ENCODE results near the gene SPATA17. TPM values are rescaled to one million over a fixed set of nuclear protein-coding genes. Genes with fewer than 3 reads are reported as not detected.
"Not testable (repeated sequence)": the region's sequence is repeated elsewhere in the genome, so short reads cannot be mapped to it uniquely, and the experiment has no call there.

The SPATA17 gene
- total RNA-seq, 1 donor from 2014 or later, result not detected

DNA sequence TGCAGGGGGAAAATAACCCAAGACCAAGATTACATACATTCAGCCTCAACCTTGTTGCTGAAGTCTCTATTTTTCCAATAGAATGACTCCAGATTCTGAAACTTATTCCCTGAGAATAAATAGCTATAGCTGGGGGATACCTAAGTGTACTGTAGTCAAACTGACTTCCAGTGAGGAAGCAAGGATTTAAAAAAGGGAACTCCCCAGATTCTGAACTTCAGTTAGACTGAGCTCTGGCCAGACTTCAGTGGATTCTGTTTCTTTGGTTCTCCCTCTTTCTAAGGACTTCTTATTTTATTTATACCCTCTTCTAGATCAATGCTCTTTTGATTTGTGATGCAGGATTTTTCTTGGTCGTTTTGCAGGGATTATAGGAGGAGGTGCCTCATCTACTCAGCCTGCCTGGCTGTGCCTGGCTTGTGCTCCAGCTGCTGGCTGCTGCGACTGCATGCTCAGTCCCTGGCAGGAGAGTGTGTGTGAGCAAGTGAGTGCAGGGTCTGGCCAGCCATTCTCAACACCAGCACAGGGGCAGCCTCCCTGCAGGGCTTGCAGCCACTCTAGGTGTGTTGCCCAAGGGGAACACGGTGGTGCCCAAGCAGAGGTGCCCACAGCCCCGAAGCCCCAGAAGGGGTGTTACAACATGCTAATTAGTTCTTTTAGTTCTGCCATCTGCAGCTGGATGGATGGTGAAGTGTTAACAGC is 43.0 kb downstream of the SPATA17 start:
- DNase-seq (ENCODE audit: low read depth in 2 of 2), result no peak

DNA sequence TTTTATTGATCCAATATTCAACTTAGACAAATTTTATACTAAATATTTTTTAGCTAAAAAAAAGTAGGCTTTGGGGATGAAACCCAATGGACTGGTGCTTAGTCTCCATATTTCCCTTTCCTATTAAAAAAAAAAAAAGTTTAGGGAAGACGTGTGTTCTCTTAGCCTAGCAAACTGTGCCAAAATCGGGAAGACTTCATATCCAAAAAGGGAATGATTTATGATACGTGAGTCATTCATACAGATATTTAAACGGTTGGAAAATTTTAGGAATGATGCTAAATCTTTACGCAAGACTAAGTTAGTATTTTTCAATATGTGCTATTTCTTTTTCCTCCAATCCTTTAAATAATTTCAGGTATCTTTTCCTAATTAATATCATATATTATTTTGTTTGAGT is 50.7 kb downstream of the SPATA17 start:
- DNase-seq (ENCODE audit: low read depth in 2 of 2), result no peak

DNA sequence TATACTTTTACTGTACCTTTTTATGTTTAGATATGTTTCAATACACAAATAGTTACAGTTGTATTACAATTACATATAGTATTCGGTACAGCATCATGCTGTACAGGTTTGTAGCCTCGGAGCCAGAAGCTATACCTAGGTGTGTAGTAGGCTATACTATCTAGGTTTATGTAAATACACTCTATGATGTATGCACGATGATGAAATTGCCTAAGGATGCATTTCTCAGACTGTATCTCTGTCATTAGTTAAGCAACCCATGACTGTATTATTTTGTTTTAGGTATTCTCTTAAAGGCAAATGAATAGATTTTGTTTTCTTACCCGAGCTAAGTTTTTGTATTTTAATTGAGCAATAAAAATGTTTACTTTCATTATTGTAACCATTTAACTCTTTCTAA is 56.4 kb downstream of the SPATA17 start:
- no peak for DNase-seq (ENCODE audit: low read depth in 2 of 2)

DNA sequence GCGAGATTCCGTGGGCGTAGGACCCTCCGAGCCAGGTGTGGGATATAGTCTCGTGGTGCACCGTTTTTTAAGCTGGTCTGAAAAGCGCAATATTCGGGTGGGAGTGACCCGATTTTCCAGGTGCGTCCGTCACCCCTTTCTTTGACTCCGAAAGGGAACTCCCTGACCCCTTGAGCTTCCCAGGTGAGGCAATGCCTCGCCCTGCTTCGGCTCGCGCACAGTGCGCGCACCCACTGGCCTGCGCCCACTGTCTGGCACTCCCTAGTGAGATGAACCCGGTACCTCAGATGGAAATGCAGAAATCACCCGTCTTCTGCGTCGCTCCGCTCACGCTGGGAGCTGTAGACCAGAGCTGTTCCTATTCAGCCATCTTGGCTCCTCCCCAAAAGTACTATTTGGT is 65.0 kb downstream of the SPATA17 start:
- not testable (repeated sequence) for DNase-seq (ENCODE audit: low read depth in 2 of 2)

DNA sequence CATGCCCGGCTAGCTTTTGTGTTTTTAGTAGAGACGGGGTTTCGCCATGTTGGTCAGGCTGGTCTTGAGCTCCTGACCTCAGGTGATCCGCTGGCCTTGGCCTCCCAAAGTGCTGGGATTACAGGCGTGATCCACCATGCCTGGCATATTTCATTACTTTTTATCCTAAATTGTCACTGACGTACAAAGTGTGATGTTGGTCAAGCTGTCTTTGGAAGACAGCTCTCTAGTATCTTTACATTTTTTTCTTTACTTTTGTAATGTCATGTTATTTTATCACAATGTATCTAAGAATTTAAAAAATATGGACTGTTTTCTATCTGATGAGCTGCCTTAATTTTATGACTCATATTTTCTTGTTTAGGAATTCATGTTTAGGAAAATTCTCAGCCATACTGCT is 72.2 kb downstream of the SPATA17 start:
- no peak for DNase-seq (ENCODE audit: low read depth in 2 of 2)

DNA sequence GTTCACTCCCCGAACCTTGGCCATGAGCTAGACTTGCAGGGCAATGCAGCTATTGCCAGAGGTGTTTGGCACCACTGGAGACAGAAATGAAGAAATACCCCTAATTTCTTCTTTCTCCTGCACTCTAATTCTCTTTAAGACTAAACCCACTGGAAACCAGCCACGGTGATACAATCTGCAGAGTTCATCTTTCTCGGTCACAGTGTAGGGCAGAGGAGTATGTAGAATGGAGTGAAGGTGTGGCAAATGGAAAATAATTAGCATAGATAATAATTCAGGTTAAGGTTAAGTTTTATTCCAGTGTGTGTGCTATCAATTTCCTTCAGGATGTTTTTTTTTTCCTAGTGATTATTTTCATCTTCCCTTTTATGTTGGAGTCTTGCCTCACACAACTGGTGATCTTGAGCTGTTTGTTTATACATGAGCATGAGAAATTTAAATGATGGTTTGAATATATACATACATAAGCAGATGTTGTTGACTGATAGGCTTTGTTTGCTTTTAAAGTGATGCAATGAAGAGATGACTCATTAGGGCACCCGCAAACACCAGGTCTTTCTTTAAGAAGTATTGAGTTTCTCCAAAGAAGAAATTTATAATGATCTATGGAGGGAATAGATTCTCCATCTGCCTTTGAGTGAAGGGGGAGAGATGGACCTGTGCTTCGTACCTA is 81.9 kb downstream of the SPATA17 start:
- DNase-seq (ENCODE audit: low read depth in 2 of 2), result no peak

DNA sequence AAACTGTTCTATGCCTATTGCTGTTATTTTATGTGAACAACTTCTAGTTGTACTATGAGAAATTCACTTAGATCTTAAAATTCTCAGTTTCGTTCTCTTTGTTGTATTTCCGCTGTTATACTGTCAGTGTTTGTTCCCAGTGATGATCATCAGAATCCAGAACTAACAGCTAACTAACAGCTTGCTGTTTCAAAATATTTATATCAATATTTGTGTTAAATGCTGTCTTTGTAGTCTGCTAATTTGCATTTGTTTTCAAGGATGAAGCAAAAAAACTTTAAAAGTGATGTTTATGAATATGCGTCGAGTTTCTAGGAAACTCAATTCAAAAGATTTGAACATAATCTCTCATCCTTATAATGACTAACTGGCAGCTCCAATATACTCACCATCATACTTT is 84.5 kb downstream of the SPATA17 start:
- no peak for DNase-seq (ENCODE audit: low read depth in 2 of 2)

DNA sequence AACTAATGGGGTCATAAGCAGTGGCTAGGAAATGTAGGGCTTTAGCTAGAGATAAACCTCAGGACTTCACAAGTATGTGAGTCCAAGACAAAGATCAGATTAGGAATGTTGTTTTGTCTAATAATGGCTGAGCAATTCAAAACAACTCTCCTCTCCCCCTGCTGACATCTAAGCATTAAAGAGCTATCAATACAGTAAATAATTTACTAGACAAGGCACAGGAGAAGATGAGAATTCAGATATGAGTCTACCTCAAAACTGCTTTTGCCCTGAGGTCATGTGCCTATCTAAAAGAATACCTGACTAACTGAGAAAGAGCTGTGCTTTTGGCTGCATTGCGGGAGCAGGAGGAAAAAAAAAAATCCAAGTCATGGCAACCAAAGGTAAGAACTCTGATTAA is 86.8 kb downstream of the SPATA17 start:
- no peak for DNase-seq (ENCODE audit: low read depth in 2 of 2)

DNA sequence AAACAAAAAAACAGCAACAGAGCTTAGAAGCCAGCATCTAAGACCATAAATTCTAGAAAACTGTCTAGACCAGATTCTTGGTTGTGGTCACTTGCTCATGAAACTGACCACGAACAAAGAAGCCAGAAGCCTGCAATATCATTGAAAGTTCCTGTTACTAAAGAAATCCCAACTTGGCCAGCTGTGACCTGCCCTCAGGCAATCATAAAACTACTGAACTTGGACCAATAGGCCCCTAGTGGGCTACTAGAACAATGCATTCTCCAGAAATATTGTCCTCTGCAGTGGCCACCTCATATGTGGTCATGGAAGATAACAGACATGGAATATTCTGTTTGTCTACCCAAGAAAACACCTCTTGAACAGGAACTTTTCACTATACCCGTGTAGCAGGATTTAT is 87.7 kb downstream of the SPATA17 start:
- no peak for DNase-seq (ENCODE audit: low read depth in 2 of 2)

DNA sequence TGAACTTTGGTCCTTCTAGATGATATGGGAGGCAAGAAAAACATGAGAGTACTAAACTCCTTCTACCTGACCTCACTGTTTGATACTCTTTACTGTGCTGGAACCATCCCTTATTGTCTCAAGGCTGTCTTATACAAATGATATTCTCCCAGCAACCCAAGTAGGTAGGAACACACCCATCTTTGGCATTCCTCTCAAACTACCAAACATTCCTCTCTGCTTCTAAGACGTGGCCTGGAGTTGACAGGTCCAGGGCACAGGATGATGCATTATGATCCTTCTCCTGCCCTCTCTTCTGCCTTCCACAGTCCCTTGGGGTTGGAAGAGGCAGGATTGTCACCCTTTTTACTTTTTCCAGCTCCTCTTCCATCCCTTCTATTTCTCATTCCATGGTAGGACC is 90.5 kb downstream of the SPATA17 start:
- DNase-seq (ENCODE audit: low read depth in 2 of 2), result no peak

DNA sequence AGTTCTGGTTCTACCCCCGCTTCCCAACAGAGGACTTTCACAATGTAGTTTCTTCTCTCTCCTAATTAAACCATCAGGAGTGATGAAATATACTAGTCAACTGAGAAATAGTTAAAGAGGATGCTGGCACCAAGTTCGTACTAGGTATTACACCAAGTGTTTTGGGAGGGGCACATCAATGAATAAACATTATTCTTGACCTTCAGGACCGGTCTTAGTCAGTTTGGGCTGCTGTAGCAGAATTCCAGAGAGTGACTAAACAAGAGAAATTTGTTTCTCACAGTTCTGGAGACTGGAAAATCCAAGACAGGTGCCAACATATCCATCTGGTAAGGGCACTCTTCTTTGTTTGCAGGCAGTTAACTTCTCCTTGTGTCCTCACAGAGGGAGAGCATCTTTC is 103.8 kb downstream of the SPATA17 start:
- no peak for DNase-seq (ENCODE audit: low read depth in 2 of 2)

DNA sequence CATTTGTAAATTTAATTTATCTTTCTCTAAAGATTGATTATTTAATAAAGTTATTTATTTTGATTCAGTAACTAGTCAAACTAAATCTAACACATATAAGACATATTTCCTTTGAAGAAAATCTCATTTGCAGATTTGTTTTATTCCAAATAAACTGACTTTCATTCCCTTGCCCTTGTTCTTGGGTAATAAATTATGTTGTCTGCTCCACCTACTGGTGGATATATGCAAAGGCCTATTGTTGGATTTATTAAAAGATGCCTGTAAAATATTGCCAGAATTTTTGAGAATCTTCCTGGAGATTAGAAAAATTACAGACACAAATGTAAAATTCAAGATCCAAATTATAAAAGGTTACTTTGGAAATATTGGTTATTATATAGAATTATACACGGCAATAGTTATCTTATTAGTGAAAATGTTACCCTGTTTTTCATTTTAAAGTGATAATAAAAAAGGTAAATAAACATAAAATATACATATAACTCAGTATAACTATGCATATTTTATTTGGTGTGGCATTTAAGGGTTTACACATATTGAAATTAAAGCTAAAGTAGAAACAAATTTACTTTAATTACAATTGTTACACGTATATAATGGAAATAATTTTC is 116.1 kb downstream of the SPATA17 start:
- DNase-seq (ENCODE audit: low read depth in 2 of 2), result peak; percentile 28 to 47

DNA sequence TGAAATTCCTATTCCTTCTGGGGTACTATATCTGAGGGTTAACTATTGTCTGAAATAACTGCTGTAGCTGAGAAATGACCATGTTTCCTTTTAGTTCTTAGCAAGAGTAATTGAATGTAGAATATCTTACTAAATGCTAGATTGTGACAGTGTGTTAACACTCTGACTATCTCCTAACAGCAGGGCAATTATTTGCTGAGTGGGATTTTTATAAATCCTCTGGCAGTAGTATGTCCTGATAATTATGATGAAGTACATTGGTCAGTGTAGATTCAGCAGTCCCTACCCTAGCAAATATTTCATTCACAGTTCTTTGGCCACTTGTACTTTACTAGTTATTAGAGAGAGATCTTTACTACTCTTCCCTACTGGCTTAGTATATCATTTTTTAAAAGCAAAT is 138.6 kb downstream of the SPATA17 start:
- DNase-seq (ENCODE audit: low read depth in 2 of 2), result no peak

DNA sequence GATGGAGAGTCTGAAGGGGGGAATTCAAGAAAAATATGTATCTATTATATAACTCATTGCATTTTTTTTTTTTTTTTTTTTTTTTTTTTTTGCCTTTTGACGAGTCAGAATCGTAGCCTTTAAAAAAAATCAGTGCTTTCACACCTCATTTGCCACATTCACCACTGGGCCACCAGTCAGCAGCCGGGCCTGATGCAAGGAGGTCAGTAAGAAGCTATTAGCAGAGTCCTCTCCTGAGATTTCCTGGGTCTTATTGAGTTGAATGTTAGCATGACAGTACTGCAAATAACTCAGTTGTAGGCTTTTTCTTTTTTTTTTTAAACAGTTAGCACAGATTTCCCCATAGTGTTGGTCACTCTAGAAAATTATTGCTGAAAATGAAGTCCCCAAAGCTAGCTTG is 139.8 kb downstream of the SPATA17 start:
- no peak for DNase-seq (ENCODE audit: low read depth in 2 of 2)

DNA sequence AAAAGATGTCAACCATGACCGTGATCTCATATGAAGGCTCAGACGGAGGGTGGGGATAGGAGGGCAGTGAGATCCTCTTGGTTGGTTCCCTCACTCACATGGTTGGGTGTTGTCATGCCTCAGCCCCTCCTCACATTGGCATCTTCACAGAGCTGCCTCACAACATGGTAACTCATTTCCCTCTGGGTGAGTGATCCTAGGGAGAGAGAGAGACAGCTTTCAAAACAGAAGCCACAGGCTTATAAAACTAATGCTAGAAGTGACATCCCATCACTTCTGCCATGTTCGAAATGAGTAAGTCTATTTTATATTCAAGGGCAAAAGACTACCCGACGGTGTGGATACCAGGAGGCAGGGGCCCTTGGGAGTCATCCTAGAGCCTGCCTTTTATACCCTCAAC is 145.5 kb downstream of the SPATA17 start:
- no peak for DNase-seq (ENCODE audit: low read depth in 2 of 2)

DNA sequence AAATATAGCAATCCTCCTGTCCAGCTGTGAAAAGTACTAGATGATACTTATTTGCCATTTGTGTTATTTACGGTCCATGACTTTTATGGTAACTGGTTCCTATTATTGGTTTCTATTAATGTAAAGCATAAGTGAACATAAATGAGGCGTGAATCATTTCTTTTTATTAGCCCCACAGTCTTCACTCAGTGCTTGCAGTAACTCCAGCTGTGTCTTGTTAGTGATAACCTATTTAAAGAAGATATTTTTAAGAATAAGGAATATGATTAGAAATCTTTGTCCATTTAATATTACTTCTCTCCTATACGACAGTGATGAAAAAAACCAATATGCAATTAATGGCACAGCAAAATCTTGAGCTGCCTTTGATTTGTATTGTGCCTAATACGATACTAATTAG is 149.9 kb downstream of the SPATA17 start:
- DNase-seq (ENCODE audit: low read depth in 2 of 2), result no peak

DNA sequence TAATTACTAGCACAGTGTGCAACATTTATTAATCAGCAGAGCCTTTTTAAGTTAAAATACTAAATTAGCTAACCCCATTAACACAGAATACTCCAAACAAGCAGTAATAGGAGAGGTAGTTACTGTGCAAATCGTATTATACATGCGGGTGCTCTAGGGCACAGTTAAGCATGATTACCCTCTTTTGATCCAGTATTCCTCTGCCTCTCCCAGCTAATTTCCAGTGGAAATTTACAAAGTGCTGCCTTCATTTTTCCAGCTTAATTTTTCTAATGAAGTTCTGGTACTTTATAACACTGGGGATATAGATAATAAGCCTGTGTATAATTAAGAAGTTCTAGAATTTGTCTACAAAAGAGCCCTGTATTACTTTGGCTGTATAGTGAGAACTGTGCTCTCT is 159.9 kb downstream of the SPATA17 start:
- DNase-seq (ENCODE audit: low read depth in 2 of 2), result no peak

DNA sequence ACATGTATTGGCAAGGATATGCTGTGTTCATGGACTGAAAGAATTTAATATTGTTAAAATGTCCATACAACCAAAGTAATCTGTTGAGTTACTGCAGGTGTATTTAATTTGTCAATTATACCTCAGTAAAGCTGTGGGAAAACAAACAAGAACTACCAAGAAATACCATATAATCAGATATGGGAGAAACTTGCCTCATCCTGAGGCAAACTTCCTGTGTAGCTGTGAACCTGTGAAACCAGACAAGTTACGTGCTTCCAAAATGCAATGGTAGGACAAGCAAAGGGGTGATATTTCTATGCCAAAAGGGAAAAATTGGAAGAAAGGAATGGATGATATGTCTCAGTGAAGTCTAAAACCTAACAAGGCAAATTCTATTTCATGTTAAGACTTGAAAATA is 174.6 kb downstream of the SPATA17 start:
- no peak for DNase-seq (ENCODE audit: low read depth in 2 of 2)

DNA sequence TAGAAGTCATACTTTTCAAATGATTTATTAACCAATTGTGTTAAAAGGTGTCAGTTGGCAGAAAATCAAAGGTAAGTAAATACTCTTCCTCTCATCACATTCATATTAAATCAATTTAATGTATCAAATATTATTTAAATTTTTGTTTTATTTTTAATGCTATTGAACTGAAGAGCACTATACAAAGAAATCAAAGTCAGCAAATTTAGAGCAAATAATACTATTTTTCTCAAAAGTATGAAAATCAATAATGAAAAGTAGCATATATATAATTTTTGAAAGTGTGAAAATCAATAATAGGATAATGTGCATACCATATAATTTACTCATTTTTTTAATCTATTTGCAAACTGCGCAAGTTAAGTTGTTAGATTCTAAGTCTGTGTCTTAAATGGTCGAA is 181.0 kb downstream of the SPATA17 start:
- no peak for DNase-seq (ENCODE audit: low read depth in 2 of 2)

DNA sequence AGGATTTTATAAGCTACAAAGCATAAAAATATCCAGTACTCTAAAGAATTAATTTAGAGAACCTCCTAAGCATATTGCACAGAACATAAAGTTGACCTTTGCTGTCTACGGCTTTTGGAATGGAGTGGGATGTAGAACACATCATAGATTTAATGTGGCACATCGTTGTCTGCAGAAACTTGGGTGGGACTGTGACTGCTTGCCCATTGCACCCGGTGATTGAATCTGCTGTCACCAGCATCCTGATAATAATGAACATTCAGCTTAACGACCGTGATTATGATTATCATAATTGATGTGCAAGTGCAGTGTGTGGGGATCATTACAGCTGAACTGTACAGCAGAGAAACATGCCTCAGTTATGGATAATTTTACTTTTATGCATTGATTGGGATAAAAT is 181.9 kb downstream of the SPATA17 start:
- no peak for DNase-seq (ENCODE audit: low read depth in 2 of 2)

DNA sequence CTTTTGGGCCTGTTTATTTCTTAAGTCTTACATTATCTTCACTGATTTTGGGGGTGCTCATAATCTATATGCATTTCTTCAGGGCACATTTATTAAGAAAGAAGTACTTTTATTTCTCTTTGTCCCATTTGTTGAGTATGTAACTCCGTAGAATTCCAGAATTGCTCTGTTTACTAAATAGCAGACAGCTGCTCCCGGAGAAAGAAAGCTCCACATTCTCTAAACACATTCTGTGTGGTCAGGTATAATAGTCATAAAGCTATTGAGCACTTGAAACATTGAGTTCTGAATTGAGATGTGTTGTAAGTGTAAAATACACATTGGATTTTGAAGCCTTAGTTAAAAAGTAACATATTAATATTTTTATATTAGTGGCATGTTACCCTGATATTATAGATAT is 206.5 kb downstream of the SPATA17 start:
- DNase-seq (ENCODE audit: low read depth in 2 of 2), result no peak

DNA sequence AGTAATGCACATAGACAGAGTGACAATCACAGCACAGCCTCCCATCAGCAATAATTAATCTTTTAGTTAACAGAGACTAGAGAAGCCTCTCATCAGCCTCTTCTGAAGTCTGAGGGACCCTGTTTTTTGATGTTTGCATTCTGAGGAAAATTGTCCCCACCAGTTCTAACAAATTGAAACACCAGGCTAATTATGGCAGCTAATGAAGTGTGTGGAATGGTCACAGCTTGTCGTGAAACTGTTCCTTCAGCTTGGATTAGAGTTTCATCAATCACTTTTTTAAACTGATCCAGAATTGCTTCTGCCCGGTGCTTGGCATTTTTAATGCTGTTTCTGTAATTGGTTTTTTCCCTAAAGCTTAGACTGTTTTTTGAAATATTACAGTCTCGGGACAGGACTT is 208.0 kb downstream of the SPATA17 start:
- DNase-seq (ENCODE audit: low read depth in 2 of 2), result no peak

DNA sequence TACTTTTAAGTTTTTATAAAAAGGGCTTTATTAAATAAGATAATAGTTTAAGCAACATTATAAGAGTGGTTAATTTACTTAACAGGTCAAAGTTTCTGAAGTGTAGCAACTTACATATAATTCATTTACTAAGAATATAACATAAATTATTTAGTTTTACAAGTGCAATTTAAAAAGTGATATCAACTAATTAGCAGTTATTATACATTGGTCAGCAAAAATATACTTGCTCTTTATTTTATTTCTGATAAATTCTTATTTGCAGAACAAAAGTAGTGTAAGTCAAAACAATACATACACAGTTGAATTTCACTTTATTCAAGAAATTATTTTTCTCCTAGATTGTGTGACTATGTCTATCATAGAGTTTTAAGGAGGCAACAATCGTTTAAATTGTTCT is 215.6 kb downstream of the SPATA17 start:
- DNase-seq (ENCODE audit: low read depth in 2 of 2), result no peak
